Myocyte (in vitro differentiated cells): ENCODE data around the gene CNGA3. TPM values are rescaled to one million over a fixed set of nuclear protein-coding genes. Genes with fewer than 3 reads are reported as not detected.

ENCODE experiments used
- DNase-seq: peaks from one replicate; pipeline ENCODE4 v3.0.0-alpha.2; 2012; ENCODE audit warnings: low read depth
- total RNA-seq: library from RNA; depleted of rRNA; stranded (reverse); fragments of >200 nt; gene quantifications from 2 replicates; pipeline ENCODE4 v1.2.3, GENCODE V29; 2014

The CNGA3 gene
- total RNA-seq, 1 donor from 2014 or later, result not detected

DNA sequence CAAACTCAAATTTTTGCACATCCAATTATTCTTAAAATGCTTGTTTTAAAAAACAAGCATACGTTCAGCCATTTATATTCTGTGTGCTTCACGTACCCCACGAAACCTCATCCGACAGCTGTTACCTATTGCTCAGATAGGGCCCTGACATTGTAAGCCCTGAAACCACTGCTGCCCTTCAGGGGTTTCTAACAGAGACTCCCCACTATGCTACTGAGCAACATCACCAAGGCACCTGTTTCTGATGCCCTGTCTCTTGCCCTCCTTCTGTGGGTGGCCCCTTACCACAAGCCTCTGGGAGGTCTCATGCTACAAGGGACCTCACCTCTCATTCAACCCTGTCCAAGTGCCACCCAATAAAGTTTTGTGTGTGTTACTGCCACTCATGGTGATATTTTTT lies 18.5 kb upstream of the CNGA3 start:
- DNase-seq, result no peak

GRCh38 chr2:98329549-98329948 lies 16.7 kb upstream of the CNGA3 start:
- DNase-seq, result no peak

- no peak for DNase-seq
Observed at GRCh38 chr2:98332989-98333388, 13.3 kb upstream of the CNGA3 start.

- DNase-seq, result peak; percentile 12
Observed at GRCh38 chr2:98333922-98334321, 12.3 kb upstream of the CNGA3 start.

DNA sequence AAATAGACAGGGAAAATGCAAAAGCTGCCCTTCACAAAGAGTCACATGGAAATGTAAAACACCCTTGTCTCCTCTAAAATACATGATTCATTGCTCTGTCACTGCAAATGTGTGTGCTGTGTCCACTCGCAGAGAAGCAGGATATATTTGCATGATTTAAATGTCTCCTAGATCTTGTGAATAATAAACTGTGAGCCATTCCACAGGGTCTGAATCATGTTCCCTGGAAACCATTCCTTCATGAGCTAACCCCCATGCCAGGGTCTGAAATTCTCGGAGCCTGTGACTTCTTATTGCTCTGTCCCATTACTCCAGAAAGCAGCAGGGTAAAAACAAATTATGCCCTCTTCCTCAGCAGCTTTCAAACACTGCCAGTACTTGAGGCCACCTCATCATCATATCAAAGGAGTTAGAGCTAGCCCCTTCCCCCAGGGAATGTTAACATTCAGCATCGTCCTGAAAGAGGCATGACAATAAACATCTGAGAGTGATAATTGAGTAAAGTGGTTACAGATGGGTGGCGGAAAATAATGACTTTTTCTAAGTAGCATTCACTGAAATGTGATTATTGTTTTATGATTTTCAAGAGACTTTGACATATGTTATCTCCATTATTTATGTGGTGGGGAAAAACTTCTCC lies 11.7 kb upstream of the CNGA3 start:
- peak; percentile 69 for DNase-seq

GRCh38 chr2:98335271-98335670 lies 11.0 kb upstream of the CNGA3 start:
- DNase-seq, result no peak

DNA sequence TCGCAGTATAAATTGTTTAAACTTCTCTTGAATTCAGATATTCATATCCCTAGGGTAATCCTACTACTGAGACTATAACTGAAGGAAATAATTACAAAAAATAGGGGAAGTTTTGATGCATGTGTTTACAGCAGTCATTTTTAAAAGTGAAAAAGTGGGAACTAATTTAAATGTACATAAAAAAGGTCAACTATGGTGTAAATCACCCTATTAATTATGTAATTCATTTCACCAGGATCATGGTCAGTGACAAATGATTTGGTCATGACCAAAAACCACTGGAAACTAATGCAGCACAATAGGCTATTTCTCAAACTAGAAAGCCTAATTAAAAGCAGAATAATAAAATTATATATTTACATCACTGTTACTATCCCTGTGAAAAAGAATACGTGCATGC lies 5.0 kb upstream of the CNGA3 start:
- no peak for DNase-seq

DNA sequence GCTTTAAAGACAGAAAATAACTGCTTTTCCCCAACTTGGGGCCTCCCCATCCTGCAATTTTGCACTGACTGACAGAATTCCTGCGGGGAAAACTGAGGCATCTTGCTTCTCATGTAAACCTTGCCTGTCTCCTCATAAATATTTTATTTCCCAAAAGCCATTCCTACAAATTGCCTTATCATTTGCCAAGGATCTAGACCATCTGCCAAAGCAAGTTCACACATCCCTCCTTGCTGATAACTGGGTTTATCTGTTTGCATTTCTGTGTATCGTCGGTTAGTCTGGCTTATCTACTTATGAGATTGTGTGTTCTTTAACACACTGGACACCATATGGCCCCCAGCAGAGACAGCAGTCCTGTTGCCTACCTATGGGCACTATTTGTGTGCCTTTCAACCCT lies 3.0 kb upstream of the CNGA3 start:
- DNase-seq, result no peak

- DNase-seq, result no peak
Observed at GRCh38 chr2:98347298-98348065, 1.2 kb downstream of the CNGA3 start.

DNA sequence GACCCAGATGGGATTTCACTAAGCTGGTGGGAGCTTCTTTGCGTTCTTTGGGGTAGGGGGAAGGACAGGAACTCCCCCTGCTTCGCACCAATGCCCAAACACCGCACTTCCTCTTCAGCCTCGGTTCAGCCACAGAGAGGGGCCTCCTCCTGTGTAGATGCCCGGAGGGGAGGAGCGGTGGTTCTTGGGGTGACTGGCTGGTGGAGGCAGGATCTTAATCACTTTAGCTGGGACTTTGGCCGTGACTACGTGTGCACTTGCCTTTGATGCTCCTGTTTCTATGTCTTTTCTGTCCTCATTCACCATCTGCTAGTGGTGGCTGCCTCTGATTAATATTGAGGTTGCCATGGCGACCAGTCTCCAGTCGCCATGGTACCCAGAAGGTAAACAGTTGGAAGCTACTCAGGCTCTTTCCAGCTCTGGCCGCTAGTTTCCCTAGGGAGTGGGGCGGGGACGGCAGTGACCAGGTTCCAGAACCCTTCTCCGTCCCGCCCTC lies 1.9 kb downstream of the CNGA3 start:
- no peak for DNase-seq

GRCh38 chr2:98350411-98350810 lies 4.2 kb downstream of the CNGA3 start:
- no peak for DNase-seq

- no peak for DNase-seq
Observed at GRCh38 chr2:98355881-98356280, 9.6 kb downstream of the CNGA3 start.

DNA sequence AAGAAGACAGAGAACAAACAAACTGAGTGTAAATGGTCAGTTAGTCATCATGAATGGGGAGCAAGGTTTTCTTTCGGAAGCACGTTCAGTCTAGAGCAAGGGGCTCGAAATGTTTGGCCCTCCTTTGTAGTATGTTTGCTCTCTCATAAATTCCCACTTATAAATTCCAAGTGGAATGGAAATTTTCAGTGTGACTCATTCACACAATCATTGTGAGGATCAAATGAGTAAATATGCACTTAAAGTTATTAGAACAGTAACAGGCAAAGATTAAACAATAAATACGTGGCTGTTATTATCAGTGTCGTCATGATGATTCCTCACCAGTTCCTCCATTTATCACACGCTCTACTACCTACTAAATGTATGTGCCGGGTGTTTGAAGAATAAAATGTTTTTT lies 10.5 kb downstream of the CNGA3 start:
- DNase-seq, result no peak

DNA sequence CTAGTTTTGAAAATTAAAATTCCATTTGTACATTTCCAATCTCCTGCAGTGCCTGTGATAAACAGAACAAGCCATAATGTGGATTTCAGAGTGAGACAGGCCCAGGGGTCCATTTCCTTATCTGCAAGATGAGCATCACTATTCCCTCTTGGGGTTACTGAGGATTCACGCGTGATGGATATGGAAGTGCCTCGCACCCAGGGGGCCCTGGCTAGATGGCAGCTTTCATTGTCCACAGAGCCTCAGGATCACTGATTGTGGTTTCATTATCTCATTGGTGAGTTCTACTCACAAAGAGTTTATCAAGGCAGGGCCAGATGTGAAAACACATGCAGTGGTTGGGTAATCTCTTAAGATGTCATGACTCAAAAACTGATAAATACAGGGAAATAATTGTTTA lies 11.6 kb downstream of the CNGA3 start:
- DNase-seq, result no peak

DNA sequence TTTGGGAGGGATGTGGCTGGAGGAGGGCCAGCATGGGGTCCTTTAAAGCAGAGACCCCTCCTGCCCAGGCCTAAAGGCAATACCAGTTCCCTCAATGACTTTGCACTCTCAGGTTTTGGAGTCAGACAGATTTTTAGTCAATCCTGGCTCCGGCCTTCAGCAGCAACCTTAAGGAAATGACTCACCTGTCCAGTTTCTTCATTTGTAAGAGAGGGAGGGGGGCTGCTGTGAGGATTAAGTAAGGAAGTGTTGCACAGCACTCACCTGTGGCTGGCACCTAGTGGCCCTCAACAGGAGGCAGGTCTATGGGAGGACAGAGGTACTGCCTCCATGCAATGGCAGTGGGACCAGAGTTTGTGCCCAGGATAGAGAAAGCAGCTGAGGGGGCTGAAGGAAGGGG lies 13.7 kb downstream of the CNGA3 start:
- DNase-seq, result no peak

DNA sequence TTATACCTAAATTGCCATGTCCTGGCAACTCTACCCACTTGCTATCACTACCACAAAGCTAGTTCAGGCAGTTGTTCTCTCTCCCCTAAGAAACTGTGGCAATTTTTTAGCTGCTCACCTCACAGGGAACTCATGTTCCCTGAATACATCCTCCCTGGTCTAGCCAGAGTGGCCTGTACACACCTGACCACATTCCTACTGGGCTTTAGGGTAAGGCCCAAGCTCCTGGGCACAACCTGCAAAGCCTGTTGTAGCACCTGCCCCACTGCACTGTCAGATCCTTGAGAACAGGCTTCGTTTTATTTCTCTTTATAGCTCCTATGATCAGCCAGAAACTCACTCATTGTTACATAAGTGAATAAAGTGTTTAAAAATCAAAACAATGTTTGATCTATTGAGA lies 21.5 kb downstream of the CNGA3 start:
- no peak for DNase-seq

DNA sequence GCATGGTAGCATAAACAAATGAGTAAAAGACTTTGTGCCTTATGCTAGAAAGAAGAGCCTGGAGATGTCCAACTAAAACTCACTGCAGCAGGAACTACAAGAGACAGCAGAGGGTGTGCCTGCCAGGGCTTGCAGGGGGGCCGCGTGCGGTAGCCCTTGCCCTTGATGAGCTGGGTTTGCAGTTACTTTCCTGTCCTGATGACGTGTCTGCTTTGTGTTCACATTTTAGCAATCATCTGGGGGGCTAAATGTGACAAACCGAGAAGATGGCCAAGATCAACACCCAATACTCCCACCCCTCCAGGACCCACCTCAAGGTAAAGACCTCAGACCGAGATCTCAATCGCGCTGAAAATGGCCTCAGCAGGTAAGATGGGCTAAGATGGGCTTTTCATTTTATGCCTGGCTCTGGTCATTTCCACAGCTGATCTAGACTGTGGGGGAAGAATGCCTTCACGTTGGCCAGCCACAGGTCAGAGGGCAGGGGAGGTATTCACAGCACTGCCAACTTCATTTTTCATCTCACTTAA lies 23.5 kb downstream of the CNGA3 start:
- DNase-seq, result no peak

DNA sequence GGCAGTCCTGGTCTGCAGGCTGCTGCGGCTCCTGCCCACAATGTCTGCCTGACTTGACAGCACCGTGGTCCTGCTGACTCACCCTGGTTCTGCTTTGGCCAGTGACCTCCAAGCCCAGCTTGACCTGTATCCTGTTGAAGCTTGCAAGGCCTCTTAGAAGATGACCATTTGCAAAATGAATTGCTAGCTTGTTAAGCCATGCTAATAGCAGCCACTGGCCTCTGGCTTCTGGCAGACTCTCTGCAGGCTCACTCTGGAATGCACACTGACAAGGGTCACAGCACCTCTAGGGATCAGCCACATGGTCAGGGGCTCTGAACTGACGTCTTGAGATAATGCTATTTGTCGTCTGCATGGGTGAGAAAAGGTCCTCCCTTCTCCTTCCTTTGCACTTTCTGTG lies 25.9 kb downstream of the CNGA3 start:
- DNase-seq, result no peak

- DNase-seq, result no peak
Observed at GRCh38 chr2:98372579-98372978, 26.3 kb downstream of the CNGA3 start.

- DNase-seq, result no peak
Observed at GRCh38 chr2:98374286-98374685, 28.0 kb downstream of the CNGA3 start.

DNA sequence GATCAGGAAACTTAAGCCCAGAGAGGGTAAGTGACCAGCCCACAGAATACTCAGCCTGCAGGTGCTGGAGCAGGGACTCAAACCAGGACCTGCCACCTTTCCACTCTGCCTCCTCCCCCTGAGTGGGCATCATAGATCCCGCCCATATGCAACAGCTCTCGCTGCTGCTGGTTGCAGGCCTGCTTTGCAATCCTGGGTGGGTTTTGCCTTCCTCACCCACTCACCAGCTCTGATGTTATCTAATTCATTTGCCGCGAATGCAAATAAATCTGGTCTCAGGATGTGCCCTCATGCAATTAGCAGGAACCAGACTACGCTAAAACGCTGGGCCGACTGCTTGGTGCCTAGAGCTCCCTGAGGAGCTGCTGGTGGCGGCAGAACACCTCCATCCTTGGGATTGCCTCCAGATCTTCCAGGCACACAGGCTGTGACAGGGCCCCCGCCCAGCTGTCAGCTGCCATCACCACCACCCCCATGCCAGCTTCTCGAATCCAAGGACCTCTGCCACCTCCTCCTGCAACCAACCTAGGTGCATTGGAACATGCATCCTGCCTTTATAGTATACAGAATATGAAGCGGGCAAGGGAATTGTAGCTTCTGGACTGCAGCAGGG lies 28.8 kb downstream of the CNGA3 start:
- DNase-seq, result no peak

GRCh38 chr2:98376301-98376910 lies 30.1 kb downstream of the CNGA3 start:
- no peak for DNase-seq
